WTC11 (cell line): ENCODE measurements around the gene CLMP. TPM values are rescaled to one million over a fixed set of nuclear protein-coding genes. Genes with fewer than 3 reads are reported as not detected.
"Not testable (repeated sequence)": the region's sequence is repeated elsewhere in the genome, so short reads cannot be mapped to it uniquely, and the experiment has no call there.

Experiments
- ATAC-seq: fragments of 200-7000 bp; cut with Tn5 transposase; 2 replicates; pipeline ENCODE4 v1.10.0; 2021; ENCODE audit warnings: mild to moderate bottlenecking, moderate library complexity
- CTCF ChIA-PET: fragments of 300-600 bp; sonication (Branson Sonifier 250); formaldehyde crosslinking; loops from one replicate; lab custom pipeline; 2021; ENCODE audit warnings: antibody characterized with exemption; lab: Charles Lee
- POLR2A ChIA-PET: fragments of 350-600 bp; sonication (Branson Sonifier 250); formaldehyde crosslinking; loops from one replicate; lab custom pipeline; 2021; ENCODE audit warnings: antibody characterized with exemption; lab: Charles Lee
- DNase-seq: peaks from one replicate; pipeline ENCODE4 v3.0.0; 2021; ENCODE audit warnings: low spot score
- H3K27ac Mint-ChIP-seq: 2 replicates; pipeline ENCODE4 v1.8.0; 2021; ENCODE audit warnings: mixed read lengths
- H3K27me3 Mint-ChIP-seq: 2 replicates; pipeline ENCODE4 v1.8.0; 2021; ENCODE audit warnings: low read depth, mild to moderate bottlenecking, moderate library complexity, mixed read lengths
- H3K36me3 Mint-ChIP-seq: 2 replicates; pipeline ENCODE4 v1.8.0; 2021; ENCODE audit warnings: mixed read lengths
- H3K4me1 Mint-ChIP-seq: 2 replicates; pipeline ENCODE4 v1.8.0; 2022; ENCODE audit warnings: mixed read lengths
- H3K4me3 Mint-ChIP-seq: 2 replicates; pipeline ENCODE4 v1.8.0; 2021; ENCODE audit warnings: mild to moderate bottlenecking, moderate library complexity, mixed read lengths
- H3K9me3 Mint-ChIP-seq: 2 replicates; pipeline ENCODE4 v1.8.0; 2021; ENCODE audit warnings: mixed read lengths
- ATF3 ChIP-seq: sonication (generic); formaldehyde crosslinking; conservative IDR thresholded peaks from 2 replicates; pipeline ENCODE4 v1.8.1; 2022; ENCODE audit warnings: mild to moderate bottlenecking, missing genetic modification reagents
- E2F5 ChIP-seq: sonication (generic); formaldehyde crosslinking; IDR thresholded peaks from 2 replicates; pipeline ENCODE4 v1.8.1; 2022; ENCODE audit warnings: mild to moderate bottlenecking, moderate library complexity, missing genetic modification reagents
- ESRRA ChIP-seq: sonication (generic); formaldehyde crosslinking; IDR thresholded peaks from 2 replicates; pipeline ENCODE4 v1.8.1; 2022; ENCODE audit warnings: mild to moderate bottlenecking, missing genetic modification reagents, borderline replicate concordance
- FOXP1 ChIP-seq: sonication (generic); formaldehyde crosslinking; IDR thresholded peaks from 2 replicates; pipeline ENCODE4 v1.8.0; 2022; ENCODE audit warnings: missing genetic modification reagents, mild to moderate bottlenecking, moderate library complexity, borderline replicate concordance
- GRHL2 ChIP-seq: fragments of 250-450 bp; sonication (Bioruptor Pico); IDR thresholded peaks from 2 replicates; pipeline ENCODE4 v1.8.0; 2022; ENCODE audit warnings: mild to moderate bottlenecking, moderate library complexity; ENCODE audit not compliant: insufficient replicate concordance, severe bottlenecking
- GTF2I ChIP-seq: fragments of 250-450 bp; sonication (Bioruptor Pico); conservative IDR thresholded peaks from 2 replicates; pipeline ENCODE4 v1.4.0; 2021; ENCODE audit warnings: mild to moderate bottlenecking
- HMGA2 ChIP-seq: fragments of 250-450 bp; sonication (Bioruptor Pico); IDR thresholded peaks from 2 replicates; pipeline ENCODE4 v1.4.0; 2021; ENCODE audit warnings: mild to moderate bottlenecking, moderate library complexity
- JAZF1 ChIP-seq: fragments of 250-450 bp; sonication (Bioruptor Pico); IDR thresholded peaks from 2 replicates; pipeline ENCODE4 v1.9.0; 2021; ENCODE audit warnings: moderate library complexity, mild to moderate bottlenecking, inconsistent platforms
- MXD4 ChIP-seq: fragments of 250-450 bp; sonication (Bioruptor Pico); IDR thresholded peaks from 2 replicates; pipeline ENCODE4 v1.8.0; 2021; ENCODE audit warnings: mild to moderate bottlenecking, moderate library complexity, borderline replicate concordance
- NFYB ChIP-seq: sonication (generic); formaldehyde crosslinking; conservative IDR thresholded peaks from 2 replicates; pipeline ENCODE4 v1.8.0; 2022; ENCODE audit warnings: low read depth, missing genetic modification reagents
- NR2C2 ChIP-seq: sonication (generic); formaldehyde crosslinking; IDR thresholded peaks from 2 replicates; pipeline ENCODE4 v1.8.0; 2022; ENCODE audit warnings: mild to moderate bottlenecking, missing genetic modification reagents
- PREB ChIP-seq: sonication (generic); formaldehyde crosslinking; IDR thresholded peaks from 2 replicates; pipeline ENCODE4 v1.8.1; 2022; ENCODE audit warnings: mild to moderate bottlenecking, missing genetic modification reagents, moderate library complexity, borderline replicate concordance
- SMAD4 ChIP-seq: sonication (generic); formaldehyde crosslinking; IDR thresholded peaks from 2 replicates; pipeline ENCODE4 v1.8.0; 2022; ENCODE audit warnings: mild to moderate bottlenecking, missing genetic modification reagents
- SOX15 ChIP-seq: fragments of 250-450 bp; sonication (Bioruptor Pico); IDR thresholded peaks from 2 replicates; pipeline ENCODE4 v1.9.0; 2021; ENCODE audit warnings: mild to moderate bottlenecking
- TEAD1 ChIP-seq: sonication (generic); formaldehyde crosslinking; IDR thresholded peaks from 2 replicates; pipeline ENCODE4 v1.8.0; 2022; ENCODE audit warnings: mild to moderate bottlenecking, missing genetic modification reagents
- ZNF121 ChIP-seq: sonication (generic); formaldehyde crosslinking; IDR thresholded peaks from 2 replicates; pipeline ENCODE4 v1.8.0; 2023; ENCODE audit warnings: missing genetic modification reagents
- ZNF138 ChIP-seq: sonication (generic); formaldehyde crosslinking; conservative IDR thresholded peaks from 2 replicates; pipeline ENCODE4 v1.8.1; 2022; ENCODE audit warnings: mild to moderate bottlenecking, moderate library complexity, missing genetic modification reagents
- ZNF263 ChIP-seq: sonication (generic); formaldehyde crosslinking; IDR thresholded peaks from 2 replicates; pipeline ENCODE4 v1.8.1; 2022; ENCODE audit warnings: low read depth, mild to moderate bottlenecking, moderate library complexity, missing genetic modification reagents
- ZNF512 ChIP-seq: sonication (generic); formaldehyde crosslinking; IDR thresholded peaks from 2 replicates; pipeline ENCODE4 v1.8.1; 2022; ENCODE audit warnings: missing genetic modification reagents, borderline replicate concordance
- ZNF532 ChIP-seq: fragments of 250-450 bp; sonication (Bioruptor Pico); IDR thresholded peaks from 2 replicates; pipeline ENCODE4 v1.9.0; 2021; ENCODE audit warnings: mild to moderate bottlenecking, borderline replicate concordance
- total RNA-seq: library from RNA; stranded (reverse); gene quantifications from 3 replicates; pipeline ENCODE4 v1.2.3, GENCODE V29; 2021

The CLMP gene
- total RNA-seq, 1 experiment from 2014 or later: 20.0 TPM

- TF ChIP-seq NFYB (CRISPR knock-in tag) (no peak), ATF3 (CRISPR knock-in tag) (no peak), SOX15 (CRISPR knock-in tag) (no peak), NR2C2 (no peak)
These were observed 103.5 kb downstream of the CLMP start (continued) for GRCh38 chr11:123091506-123091905.

- DNase-seq, CTCF ChIA-PET, H3K9me3 Mint-ChIP-seq, ATAC-seq, H3K27me3 Mint-ChIP-seq, H3K36me3 Mint-ChIP-seq, H3K4me1 Mint-ChIP-seq, H3K27ac Mint-ChIP-seq, H3K4me3 Mint-ChIP-seq, POLR2A ChIA-PET: not testable (repeated sequence)
These were observed 104.9 kb downstream of the CLMP start for GRCh38 chr11:123090168-123090567.

- not testable (repeated sequence) for ATAC-seq, H3K36me3 Mint-ChIP-seq, H3K4me1 Mint-ChIP-seq, H3K27ac Mint-ChIP-seq, H3K9me3 Mint-ChIP-seq, H3K27me3 Mint-ChIP-seq, H3K4me3 Mint-ChIP-seq, DNase-seq
- ChIA-PET POLR2A (interaction anchor here (0.7 kb wide), 1 partner anchor 188 kb away, joined by 3 read pairs; no protein-coding TSS in a partner anchor), CTCF (interaction anchor here (1.0 to 1.2 kb wide), 4 partner anchors 12 to 173 kb away, joined by 3 to 6 read pairs (median 4); no protein-coding TSS in a partner anchor)
These were observed 106.2 kb downstream of the CLMP start for GRCh38 chr11:123088896-123089295.

- CTCF ChIA-PET: not testable (repeated sequence)
These were observed 107.4 kb downstream of the CLMP start for GRCh38 chr11:123087657-123088056.

GRCh38 chr11:123086305-123086704, 108.7 kb downstream of the CLMP start:
- ChIA-PET CTCF (interaction anchor here (0.7 to 1.4 kb wide), 3 partner anchors 17 to 223 kb away, joined by 3 to 8 read pairs (median 3); no protein-coding TSS in a partner anchor), POLR2A (no interaction called here)
- H3K4me1 Mint-ChIP-seq: no peaks in the 10 kb centered on the region
- H3K36me3 Mint-ChIP-seq: peaks cover 7% of the 10 kb centered on the region
- no peak for ATAC-seq
- no peak for TF ChIP-seq GTF2I (CRISPR knock-in tag)
- TF ChIP-seq FOXP1: no peak
- no peak for TF ChIP-seq PREB (CRISPR knock-in tag)
- no peak for TF ChIP-seq NR2C2
- TF ChIP-seq JAZF1 (CRISPR knock-in tag): no peak
- TF ChIP-seq ESRRA: no peak
- TF ChIP-seq ZNF121 (CRISPR knock-in tag): no peak
- TF ChIP-seq E2F5: no peak
- no peak for TF ChIP-seq HMGA2 (CRISPR knock-in tag)
- TF ChIP-seq SMAD4: no peak
- TF ChIP-seq GRHL2 (CRISPR knock-in tag): no peak
- no peak for TF ChIP-seq TEAD1 (CRISPR knock-in tag)
- no peak for TF ChIP-seq ZNF263 (CRISPR knock-in tag)
- TF ChIP-seq MXD4 (CRISPR knock-in tag): no peak
- TF ChIP-seq ZNF532 (CRISPR knock-in tag): no peak
- TF ChIP-seq ZNF138 (CRISPR knock-in tag): no peak
- TF ChIP-seq ZNF512 (CRISPR knock-in tag): no peak
- H3K27ac Mint-ChIP-seq: no peak overlapping the region; the same call in 1 of the 2 replicates
- H3K9me3 Mint-ChIP-seq: no peaks in the 10 kb centered on the region
- DNase-seq: no peak
- H3K27me3 Mint-ChIP-seq: no peaks in the 10 kb centered on the region; the same call in 1 of the 2 replicates
- no peak overlapping the region for H3K4me3 Mint-ChIP-seq

More at GRCh38 chr11:123087657-123088056, 107.4 kb downstream of the CLMP start:
- POLR2A ChIA-PET, H3K27ac Mint-ChIP-seq, ATAC-seq, H3K4me1 Mint-ChIP-seq, H3K4me3 Mint-ChIP-seq, DNase-seq, H3K27me3 Mint-ChIP-seq, H3K36me3 Mint-ChIP-seq, H3K9me3 Mint-ChIP-seq: not testable (repeated sequence)
